PC-3 (cell line): ENCODE results near the gene CACHD1. TPM values are rescaled to one million over a fixed set of nuclear protein-coding genes. Genes with fewer than 3 reads are reported as not detected.

Source experiments
- ATAC-seq: fragments of 200-7000 bp; cut with Tn5 transposase; 2 replicates; pipeline ENCODE4 v1.9.1; 2020; ENCODE audit warnings: mild to moderate bottlenecking, moderate library complexity
- BruUV-seq: library from RNA; stranded (reverse); fragments of 400-500 nt; replicated peaks from 2 replicates; lab custom pipeline; 2021; lab: Mats Ljungman, UMichigan
- CTCF ChIA-PET: fragments of 300-600 bp; sonication (Branson Sonifier 250); formaldehyde crosslinking; loops from one replicate; lab custom pipeline; 2022; ENCODE audit warnings: antibody characterized with exemption; lab: Charles Lee
- POLR2A ChIA-PET: fragments of 300-600 bp; sonication (Branson Sonifier 250); formaldehyde crosslinking; loops from one replicate; lab custom pipeline; 2022; ENCODE audit warnings: antibody characterized with exemption; ENCODE audit not compliant: unreplicated experiment; lab: Charles Lee
- DNase-seq: peaks from one replicate; pipeline ENCODE4 v3.0.0-alpha.2; 2015
- H2AFZ ChIP-seq: fragments of 300-600 bp; sonication (generic); 2 replicates; pipeline ENCODE4 v1.6.0; 2016; ENCODE audit warnings: antibody characterized with exemption, low read length
- H3F3A ChIP-seq: fragments of 300-600 bp; sonication (generic); one replicate; pipeline ENCODE4 v1.6.0; 2017; ENCODE audit warnings: antibody characterized with exemption, low read length, control low read depth, mild to moderate bottlenecking; ENCODE audit not compliant: unreplicated experiment
- H3K27ac ChIP-seq: fragments of 300-600 bp; sonication (generic); 2 replicates; pipeline ENCODE4 v1.5.1; 2016; ENCODE audit warnings: mild to moderate bottlenecking, low read length
- H3K27me3 ChIP-seq: fragments of 300-600 bp; sonication (generic); 2 replicates; pipeline ENCODE4 v1.6.1; 2016; ENCODE audit warnings: low read length, mixed read lengths
- H3K36me3 ChIP-seq: fragments of 300-600 bp; sonication (generic); 2 replicates; pipeline ENCODE4 v1.6.1; 2016; ENCODE audit warnings: low read depth, mixed run types, low read length, mixed read lengths
- H3K4me1 ChIP-seq: fragments of 300-600 bp; sonication (generic); 2 replicates; pipeline ENCODE4 v1.5.1; 2016; ENCODE audit warnings: low read length; ENCODE audit not compliant: insufficient read depth
- H3K4me2 ChIP-seq: fragments of 300-600 bp; sonication (generic); 2 replicates; pipeline ENCODE4 v1.6.0; 2016; ENCODE audit warnings: low read length
- H3K4me3 ChIP-seq: fragments of 300-600 bp; sonication (generic); 2 replicates; pipeline ENCODE4 v1.5.1; 2016; ENCODE audit warnings: mild to moderate bottlenecking, low read length, mixed read lengths
- H3K79me2 ChIP-seq: fragments of 300-600 bp; sonication (generic); 2 replicates; pipeline ENCODE4 v1.6.1; 2017; ENCODE audit warnings: low read length, mixed read lengths
- H3K9ac ChIP-seq: fragments of 300-600 bp; sonication (generic); 2 replicates; pipeline ENCODE4 v1.6.0; 2016; ENCODE audit warnings: mild to moderate bottlenecking, low read length
- H3K9me2 ChIP-seq: fragments of 300-600 bp; sonication (generic); replicated peaks from 2 replicates; pipeline ENCODE4 v1.6.1; 2016; ENCODE audit warnings: mixed run types, low read length, mixed read lengths
- H3K9me3 ChIP-seq: fragments of 300-600 bp; sonication (generic); 2 replicates; pipeline ENCODE4 v1.6.1; 2016; ENCODE audit warnings: low read length, mixed read lengths
- H4K20me1 ChIP-seq: fragments of 300-600 bp; sonication (generic); 2 replicates; pipeline ENCODE4 v1.6.1; 2016; ENCODE audit warnings: low read length, mixed read lengths
- CTCF ChIP-seq: fragments of 300-600 bp; sonication (generic); conservative IDR thresholded peaks from 2 replicates; pipeline ENCODE4 v1.5.1; 2017; ENCODE audit warnings: antibody characterized with exemption, low read depth, mild to moderate bottlenecking, low read length
- EZH2 ChIP-seq: fragments of 300-600 bp; sonication (generic); IDR thresholded peaks from one replicate; pipeline ENCODE4 v1.6.1; 2017; ENCODE audit warnings: antibody characterized with exemption, mild to moderate bottlenecking, low read length; ENCODE audit not compliant: unreplicated experiment
- EZH2phosphoT487 ChIP-seq: fragments of 300-600 bp; sonication (generic); IDR thresholded peaks from 2 replicates; pipeline ENCODE4 v1.6.1; 2018; ENCODE audit warnings: mild to moderate bottlenecking, antibody characterized with exemption, low read length, borderline replicate concordance
- intact Hi-C: fragments of 100-400 bp; cut with micrococcal nuclease; formaldehyde crosslinking; loops from 2 replicates; pipeline ENCODE4 v1.9.0; 2023
- total RNA-seq: library from RNA; depleted of rRNA; stranded (reverse); fragments of >200 nt; gene quantifications from 2 replicates; pipeline ENCODE4 v1.2.3, GENCODE V29; 2014

The CACHD1 gene
- total RNA-seq, 1 experiment from 2014 or later: 6.6 TPM

- Histone ChIP-seq H3K27me3 (no peaks in the 10 kb centered on the region), H3K4me2 (peak overlapping the region; percentile 54), H3K79me2 (no peaks in the 10 kb centered on the region), H3K9me2 (no peaks in the 10 kb centered on the region), H3K27ac (peak overlapping the region; percentile 4; the same call in 1 of the 2 replicates), H3K9ac (no peak overlapping the region), H3F3A (no peaks in the 10 kb centered on the region), H3K36me3 (no peaks in the 10 kb centered on the region), H3K9me3 (no peaks in the 10 kb centered on the region), H2AFZ (no peak overlapping the region), H4K20me1 (no peaks in the 10 kb centered on the region), H3K4me3 (peak overlapping the region; percentile 16; the same call in 1 of the 2 replicates), H3K4me1 (peaks cover 21% of the 10 kb centered on the region)
- ATAC-seq (peak; percentile 84), DNase-seq (peak; percentile 65)
- POLR2A ChIA-PET: no interaction called here
- no TSS peak for BruUV-seq
- CTCF ChIA-PET: no interaction called here
- intact Hi-C loops: loop anchor here (1.0 kb wide), 4 partner anchors 52 to 267 kb away; no protein-coding TSS in a partner anchor
- TF ChIP-seq CTCF (no peak), EZH2phosphoT487 (no peak), EZH2 (no peak)
Observed at GRCh38 chr1:64535938-64536835, 66.3 kb downstream of the CACHD1 start.

GRCh38 chr1:64536836-64537490 lies 67.0 kb downstream of the CACHD1 start:
- POLR2A ChIA-PET: no interaction called here
- ATAC-seq: peak; percentile 14; the same call in 1 of the 2 replicates
- intact Hi-C loops: loop anchor here (1.0 kb wide), 4 partner anchors 53 to 268 kb away; no protein-coding TSS in a partner anchor

More at GRCh38 chr1:64536836-64537490, 67.0 kb downstream of the CACHD1 start:
- TF ChIP-seq EZH2phosphoT487 (no peak), CTCF (no peak), EZH2 (no peak)
- Histone ChIP-seq H3K27me3 (no peaks in the 10 kb centered on the region), H3K36me3 (no peaks in the 10 kb centered on the region), H3K27ac (peak overlapping the region; percentile 4; the same call in 1 of the 2 replicates), H3K9ac (no peak overlapping the region), H3K4me3 (peak overlapping the region; percentile 16; the same call in 1 of the 2 replicates), H3K9me2 (no peaks in the 10 kb centered on the region), H2AFZ (no peak overlapping the region), H3K4me2 (peak overlapping the region; percentile 54), H4K20me1 (no peaks in the 10 kb centered on the region), H3F3A (no peaks in the 10 kb centered on the region), H3K4me1 (peaks cover 21% of the 10 kb centered on the region), H3K79me2 (no peaks in the 10 kb centered on the region), H3K9me3 (no peaks in the 10 kb centered on the region)
- DNase-seq: no peak
- no TSS peak for BruUV-seq
- CTCF ChIA-PET: no interaction called here
